PFSK-1 (cell line): ENCODE data around the gene TP53.

ENCODE experiments used
- FOXP2 ChIP-seq: optimal IDR thresholded peaks from 2 replicates; pipeline ENCODE3; 2011; ENCODE audit warnings: borderline replicate concordance, control low read depth, inconsistent platforms; ENCODE audit not compliant: insufficient read depth; ENCODE audit errors: extremely low read length, extremely low read depth
- POLR2AphosphoS5 ChIP-seq: IDR thresholded peaks from 2 replicates; pipeline ENCODE4 v1.6.1; 2012; ENCODE audit warnings: low read depth, mild to moderate bottlenecking, control low read depth, low read length, moderate library complexity
- SIN3A ChIP-seq: IDR thresholded peaks from 2 replicates; pipeline ENCODE4 v1.6.1; 2012; ENCODE audit warnings: mild to moderate bottlenecking, low read length, moderate library complexity, borderline replicate concordance; ENCODE audit not compliant: insufficient read depth
- TAF1 ChIP-seq: IDR thresholded peaks from 2 replicates; pipeline ENCODE4 v1.6.1; 2012; ENCODE audit warnings: low read length, control low read depth, borderline replicate concordance; ENCODE audit not compliant: insufficient read depth
- TF ChIP-seq, protein P1 (sequence below), 2 experiments: IDR thresholded peaks; 2 replicates each; pipeline versions ENCODE4 v1.6.1 to v1.8.0; 2011 to 2012; ENCODE audit warnings: low read depth in 2 of 2, low read length in 2 of 2, control low read depth in 1 of 2, inconsistent platforms in 1 of 2, mild to moderate bottlenecking in 1 of 2, moderate library complexity in 1 of 2; ENCODE audit not compliant: insufficient read depth in 1 of 2

DNA sequence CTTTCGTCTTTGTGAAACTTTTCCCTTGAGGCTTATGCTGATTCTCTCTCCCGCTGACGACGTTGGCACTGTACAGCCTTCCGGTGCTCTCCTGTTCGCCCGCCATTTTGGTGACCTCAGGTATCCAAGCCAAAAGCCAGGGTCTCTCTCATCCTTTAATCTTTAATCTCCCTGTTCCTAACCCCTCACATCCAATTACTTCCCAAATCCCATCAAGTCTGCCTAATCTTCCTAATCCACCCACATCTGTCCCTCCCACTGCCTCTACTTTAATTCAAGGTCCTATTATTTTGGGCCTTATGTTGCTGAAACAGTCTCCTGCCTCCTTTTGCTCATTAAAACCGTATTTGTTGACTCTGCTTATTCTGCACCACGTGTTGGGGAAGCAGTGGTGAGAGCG lies 8.3 kb upstream of the TP53 start:
- TF ChIP-seq, protein P1, sequence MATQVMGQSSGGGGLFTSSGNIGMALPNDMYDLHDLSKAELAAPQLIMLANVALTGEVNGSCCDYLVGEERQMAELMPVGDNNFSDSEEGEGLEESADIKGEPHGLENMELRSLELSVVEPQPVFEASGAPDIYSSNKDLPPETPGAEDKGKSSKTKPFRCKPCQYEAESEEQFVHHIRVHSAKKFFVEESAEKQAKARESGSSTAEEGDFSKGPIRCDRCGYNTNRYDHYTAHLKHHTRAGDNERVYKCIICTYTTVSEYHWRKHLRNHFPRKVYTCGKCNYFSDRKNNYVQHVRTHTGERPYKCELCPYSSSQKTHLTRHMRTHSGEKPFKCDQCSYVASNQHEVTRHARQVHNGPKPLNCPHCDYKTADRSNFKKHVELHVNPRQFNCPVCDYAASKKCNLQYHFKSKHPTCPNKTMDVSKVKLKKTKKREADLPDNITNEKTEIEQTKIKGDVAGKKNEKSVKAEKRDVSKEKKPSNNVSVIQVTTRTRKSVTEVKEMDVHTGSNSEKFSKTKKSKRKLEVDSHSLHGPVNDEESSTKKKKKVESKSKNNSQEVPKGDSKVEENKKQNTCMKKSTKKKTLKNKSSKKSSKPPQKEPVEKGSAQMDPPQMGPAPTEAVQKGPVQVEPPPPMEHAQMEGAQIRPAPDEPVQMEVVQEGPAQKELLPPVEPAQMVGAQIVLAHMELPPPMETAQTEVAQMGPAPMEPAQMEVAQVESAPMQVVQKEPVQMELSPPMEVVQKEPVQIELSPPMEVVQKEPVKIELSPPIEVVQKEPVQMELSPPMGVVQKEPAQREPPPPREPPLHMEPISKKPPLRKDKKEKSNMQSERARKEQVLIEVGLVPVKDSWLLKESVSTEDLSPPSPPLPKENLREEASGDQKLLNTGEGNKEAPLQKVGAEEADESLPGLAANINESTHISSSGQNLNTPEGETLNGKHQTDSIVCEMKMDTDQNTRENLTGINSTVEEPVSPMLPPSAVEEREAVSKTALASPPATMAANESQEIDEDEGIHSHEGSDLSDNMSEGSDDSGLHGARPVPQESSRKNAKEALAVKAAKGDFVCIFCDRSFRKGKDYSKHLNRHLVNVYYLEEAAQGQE (IDR thresholded peaks at IDR 0.05; ENCODE audit: insufficient read depth in 1 of 2, low read depth in 2 of 2, low read length in 2 of 2): no peak
- TF ChIP-seq POLR2AphosphoS5: no peak
- no peak for TF ChIP-seq TAF1
- no peak for TF ChIP-seq FOXP2
- no peak for TF ChIP-seq SIN3A
